OCI-LY7 (cell line): ENCODE measurements around the gene LRGUK.

Experiments
- CTCF ChIP-seq: fragments of 200-600 bp; sonication (generic); conservative IDR thresholded peaks from 2 replicates; pipeline ENCODE4 v1.5.1; 2014; ENCODE audit warnings: mild to moderate bottlenecking, antibody characterized with exemption, low read length, moderate library complexity, mixed read lengths
- EZH2phosphoT487 ChIP-seq: fragments of 200-600 bp; sonication (generic); IDR thresholded peaks from 2 replicates; pipeline ENCODE4 v1.6.1; 2018; ENCODE audit warnings: low read depth, borderline replicate concordance, mild to moderate bottlenecking, mixed run types, antibody characterized with exemption, low read length, moderate library complexity, mixed read lengths

- no peak for TF ChIP-seq CTCF
- TF ChIP-seq EZH2phosphoT487 = no peak
Observed at GRCh38 chr7:134312717-134313116, 185.6 kb downstream of the LRGUK start.
